Stimulated activated CD8-positive, alpha-beta memory T cell treated with anti-CD3 and anti-CD28 coated beads, Interleukin-12 subunit alpha, Interleukin-12 subunit beta, amount 100 ng/mL, for 4 hours (primary cell): Measurements from ENCODE around the gene SVOP.
"Not testable (repeated sequence)": the region's sequence is repeated elsewhere in the genome, so short reads cannot be mapped to it uniquely, and the experiment has no call there.

Experiments
- DNase-seq: peaks from one replicate; pipeline ENCODE4 v3.0.0-alpha.2; 2020; ENCODE audit warnings: low read depth

SVOP gene, protein sequence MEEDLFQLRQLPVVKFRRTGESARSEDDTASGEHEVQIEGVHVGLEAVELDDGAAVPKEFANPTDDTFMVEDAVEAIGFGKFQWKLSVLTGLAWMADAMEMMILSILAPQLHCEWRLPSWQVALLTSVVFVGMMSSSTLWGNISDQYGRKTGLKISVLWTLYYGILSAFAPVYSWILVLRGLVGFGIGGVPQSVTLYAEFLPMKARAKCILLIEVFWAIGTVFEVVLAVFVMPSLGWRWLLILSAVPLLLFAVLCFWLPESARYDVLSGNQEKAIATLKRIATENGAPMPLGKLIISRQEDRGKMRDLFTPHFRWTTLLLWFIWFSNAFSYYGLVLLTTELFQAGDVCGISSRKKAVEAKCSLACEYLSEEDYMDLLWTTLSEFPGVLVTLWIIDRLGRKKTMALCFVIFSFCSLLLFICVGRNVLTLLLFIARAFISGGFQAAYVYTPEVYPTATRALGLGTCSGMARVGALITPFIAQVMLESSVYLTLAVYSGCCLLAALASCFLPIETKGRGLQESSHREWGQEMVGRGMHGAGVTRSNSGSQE

DNA sequence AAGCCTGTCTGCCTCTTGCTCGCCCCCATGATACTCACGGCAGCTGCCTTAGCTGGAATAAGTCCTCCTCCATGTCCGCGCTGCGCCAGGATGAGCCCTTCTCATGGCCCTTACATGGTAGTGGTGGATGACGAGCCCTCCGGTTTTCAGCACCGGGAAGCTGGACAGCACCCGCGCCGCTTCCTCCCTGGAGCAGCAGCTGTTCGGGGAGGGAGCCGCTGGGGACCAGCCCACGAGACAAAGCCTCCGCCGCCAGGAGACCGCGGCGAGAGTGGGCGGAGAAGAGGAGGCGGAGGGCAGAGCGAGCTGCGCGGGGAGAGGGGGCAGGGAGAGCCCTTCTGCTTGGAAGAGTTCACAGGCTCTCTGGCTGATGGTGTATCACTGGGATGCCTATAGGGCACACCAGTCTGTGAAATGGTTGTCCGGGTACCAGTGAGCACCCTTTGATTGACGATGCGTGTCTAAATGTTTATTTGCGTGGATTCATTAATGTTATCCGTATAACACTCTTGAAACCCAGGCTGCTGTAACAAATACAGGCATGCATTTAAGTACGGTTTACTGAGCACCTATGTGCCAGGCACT, at the start of gene SVOP:
Gene SVOP (minus strand): TSS at position 273 of the 585 bp plus-strand sequence. CDS start 200 bp downstream, at position 73.
- DNase-seq = peak; percentile 0

DNA sequence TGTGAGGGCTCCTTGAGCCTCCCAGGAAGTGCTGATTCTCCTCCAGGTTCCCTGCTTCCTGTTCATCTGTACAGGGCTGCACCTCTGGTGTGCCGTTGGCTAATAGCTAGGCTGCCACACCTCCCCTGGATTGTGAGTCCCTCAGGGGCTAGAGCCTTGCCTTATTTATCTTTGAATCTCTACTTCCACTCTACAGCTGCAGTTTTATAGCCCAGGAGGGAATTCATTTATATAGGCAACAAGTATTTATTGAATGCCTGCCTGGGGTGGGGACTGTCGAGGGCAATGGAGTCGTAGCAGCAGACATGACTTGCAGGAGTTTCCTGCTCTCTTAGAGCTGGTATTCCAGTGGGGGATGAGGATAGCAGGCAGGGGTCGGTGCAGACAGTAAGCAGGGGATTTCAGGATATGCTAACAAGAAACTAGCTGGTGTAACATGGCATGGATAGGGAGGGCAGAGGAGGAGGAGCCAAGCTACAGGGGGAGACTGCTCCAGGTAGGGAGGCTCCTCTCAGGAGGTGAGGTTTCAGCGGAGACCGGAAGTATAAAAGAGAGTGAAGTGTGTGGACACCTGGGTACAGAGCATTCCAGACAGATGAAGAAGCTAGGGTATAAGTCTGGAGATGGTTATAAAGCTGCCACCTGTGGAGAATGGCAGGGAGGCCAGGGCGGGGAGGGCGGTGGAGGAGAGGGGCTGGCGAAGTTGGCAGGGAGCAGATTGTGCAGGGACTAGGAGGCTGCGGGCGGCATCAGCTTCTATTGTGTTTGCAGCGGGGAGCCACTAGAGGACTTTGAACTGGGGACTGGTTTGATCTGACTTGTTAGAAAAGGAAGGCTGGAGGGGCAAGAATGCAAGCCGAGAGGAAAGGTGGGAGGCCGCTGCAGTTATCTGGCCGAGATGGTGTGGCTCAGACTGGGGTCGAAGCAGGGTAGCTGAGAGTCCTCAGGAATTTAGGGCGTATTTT, 48.7 kb upstream of the SVOP start:
- no peak for DNase-seq

DNA sequence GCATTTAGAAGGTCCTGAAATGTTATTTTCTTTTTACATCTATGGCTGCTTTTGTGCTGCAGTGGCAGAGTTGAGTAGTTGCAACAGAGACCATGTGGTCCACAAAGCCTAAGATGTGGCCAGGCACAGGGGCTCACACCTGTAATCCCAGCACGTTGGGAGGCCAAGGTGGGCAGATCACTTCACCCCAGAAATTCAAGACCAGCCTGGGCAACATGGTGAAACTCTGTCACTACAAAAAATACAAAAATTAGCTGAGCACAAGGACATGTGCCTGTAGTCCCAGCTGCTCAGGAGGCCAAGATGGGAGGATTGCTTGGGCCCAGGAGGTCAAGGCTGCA, 45.0 kb upstream of the SVOP start:
- DNase-seq = no peak

DNA sequence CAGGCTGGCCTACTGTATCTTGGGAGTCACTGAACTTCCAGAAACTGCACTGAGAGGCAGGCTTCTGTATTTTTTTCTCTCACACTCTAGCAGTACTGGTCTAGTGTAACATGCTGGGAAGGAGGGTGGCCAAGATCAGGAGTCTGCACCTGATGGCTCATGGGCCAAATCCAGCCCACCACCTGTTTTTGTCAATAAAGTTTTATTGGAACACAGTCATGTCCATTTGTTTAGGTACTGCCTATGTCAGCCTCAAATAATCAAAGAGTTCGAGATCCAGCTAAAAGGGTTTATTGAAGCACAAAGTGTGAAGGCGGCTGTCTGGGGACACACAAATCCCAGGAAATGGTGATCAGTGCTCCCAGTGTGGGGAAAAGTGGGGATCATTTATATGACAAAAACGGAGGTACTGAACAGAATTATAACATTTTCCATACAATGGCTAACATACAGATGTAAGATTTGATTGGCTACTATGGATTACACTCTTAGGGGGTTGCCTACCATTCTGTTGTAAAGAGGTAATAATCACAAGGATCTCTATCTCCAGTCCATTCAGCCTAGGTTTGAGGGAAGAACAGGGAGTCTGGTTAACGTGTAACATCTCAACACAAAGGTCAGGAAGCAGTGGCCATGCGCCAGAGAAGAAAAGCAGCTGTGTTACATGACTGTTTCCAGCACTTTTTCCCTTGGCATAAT, 44.4 kb upstream of the SVOP start:
- DNase-seq = no peak

DNA sequence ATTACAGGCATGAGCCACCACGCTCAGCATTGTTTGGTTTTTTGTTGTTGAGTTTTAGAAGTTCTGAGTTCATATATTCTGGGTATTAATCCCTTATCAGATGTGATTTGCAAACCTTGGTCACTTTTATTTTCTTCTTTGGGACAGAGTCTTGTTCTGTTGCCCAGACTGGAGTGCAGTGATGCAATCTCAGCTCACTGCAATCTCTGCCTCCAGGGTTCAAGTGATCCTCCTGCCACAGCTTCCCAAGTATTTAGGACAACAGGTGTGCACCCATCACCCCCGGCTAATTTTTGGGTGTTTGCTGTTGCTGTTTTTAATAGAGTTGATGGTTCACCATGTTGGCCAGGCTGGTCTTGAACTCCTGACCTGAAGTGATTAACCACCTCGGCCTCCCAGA, 43.3 kb upstream of the SVOP start:
- DNase-seq = no peak

DNA sequence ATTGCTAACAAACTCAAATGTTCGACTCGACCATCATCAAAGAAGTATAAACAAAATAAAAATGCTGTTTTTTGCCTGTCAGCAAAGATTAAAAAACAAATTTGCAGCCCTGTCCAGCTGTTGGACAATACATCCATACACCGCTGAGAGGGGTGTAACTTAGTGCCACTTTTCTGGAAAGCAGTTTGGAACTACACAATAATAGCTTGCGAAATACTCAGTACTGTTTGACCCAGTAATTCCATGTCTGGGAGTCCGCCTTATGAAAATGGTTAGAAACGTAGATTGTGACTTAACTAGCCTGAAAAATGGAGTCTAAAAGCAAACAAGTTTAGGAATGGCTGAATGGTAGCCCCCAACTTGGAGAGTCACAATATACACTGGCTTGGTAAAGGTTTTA, 37.9 kb upstream of the SVOP start:
- DNase-seq = no peak

DNA sequence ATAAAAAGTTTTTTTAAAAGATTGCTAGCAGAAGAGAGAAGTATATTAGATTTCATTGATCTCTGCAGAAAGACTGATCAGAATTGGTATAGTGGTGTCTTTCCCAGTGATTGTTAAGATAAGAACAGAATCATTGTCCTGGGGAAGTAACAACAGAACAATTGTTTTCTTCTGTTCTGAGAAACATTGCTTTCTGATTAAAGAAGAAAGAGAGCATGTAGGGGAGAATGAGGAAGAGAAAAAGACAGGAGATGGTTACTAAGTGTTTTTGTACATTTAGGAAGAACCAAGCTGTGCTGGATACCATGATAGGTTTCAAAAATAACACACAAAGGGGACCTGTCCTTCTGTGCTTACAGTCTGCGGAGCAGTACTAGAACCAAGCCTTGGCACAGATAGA, 36.5 kb upstream of the SVOP start:
- no peak for DNase-seq

DNA sequence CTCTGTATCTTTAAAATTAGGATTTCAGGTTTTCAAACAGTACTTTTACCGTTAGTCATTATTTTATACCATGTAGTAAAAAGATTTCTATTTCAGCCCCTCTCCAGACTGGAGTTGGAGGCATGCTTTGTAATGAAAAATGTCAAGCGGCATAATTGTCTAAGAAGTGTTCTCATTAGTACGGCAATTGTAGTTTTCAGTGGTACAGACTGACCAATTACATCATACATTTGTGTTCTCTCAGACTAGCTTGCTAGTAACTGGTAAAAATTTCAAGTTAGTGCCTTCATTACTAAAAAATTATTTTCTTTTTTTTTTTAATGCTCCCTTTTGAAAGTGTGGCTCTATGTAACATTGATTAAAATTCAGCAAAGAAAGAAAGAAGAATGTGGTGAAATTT, 36.0 kb upstream of the SVOP start:
- no peak for DNase-seq

DNA sequence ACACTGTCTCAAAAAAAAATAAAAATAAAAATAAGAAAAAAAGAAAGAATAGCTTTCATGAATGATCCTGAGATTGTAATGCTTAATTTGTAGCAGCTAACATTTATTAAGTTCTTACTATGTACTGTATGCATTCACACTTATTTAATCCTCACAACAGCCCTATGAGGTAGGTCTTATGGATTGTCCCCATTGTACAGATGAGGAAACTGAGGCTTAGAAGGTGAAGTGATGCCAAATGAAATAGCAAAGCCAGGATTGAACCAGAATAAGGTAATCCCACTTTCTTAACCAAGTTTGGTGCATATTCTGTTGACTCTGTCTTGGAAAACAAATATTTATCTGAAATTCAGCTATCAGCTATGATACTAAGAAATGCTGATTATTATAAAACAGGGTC, 33.7 kb upstream of the SVOP start:
- no peak for DNase-seq

DNA sequence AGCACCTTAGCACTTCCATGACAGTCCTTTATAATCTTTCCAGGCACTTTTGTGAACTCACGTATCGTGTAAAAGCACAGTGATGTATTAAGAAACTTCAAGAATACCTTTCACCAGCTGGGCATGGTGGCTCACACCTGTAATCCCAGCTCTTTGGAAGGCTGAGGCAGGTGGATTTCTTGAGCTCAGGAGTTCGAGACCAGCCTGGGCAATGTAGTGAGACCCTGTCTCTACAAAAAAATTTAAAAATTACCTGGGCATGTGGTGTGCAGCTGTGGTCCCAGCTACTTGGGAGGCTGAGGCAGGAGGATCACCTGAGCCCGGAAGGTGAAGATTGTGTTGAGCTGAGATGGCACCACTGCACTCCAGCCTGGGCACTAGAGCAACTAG, 33.3 kb upstream of the SVOP start:
- not testable (repeated sequence) for DNase-seq

DNA sequence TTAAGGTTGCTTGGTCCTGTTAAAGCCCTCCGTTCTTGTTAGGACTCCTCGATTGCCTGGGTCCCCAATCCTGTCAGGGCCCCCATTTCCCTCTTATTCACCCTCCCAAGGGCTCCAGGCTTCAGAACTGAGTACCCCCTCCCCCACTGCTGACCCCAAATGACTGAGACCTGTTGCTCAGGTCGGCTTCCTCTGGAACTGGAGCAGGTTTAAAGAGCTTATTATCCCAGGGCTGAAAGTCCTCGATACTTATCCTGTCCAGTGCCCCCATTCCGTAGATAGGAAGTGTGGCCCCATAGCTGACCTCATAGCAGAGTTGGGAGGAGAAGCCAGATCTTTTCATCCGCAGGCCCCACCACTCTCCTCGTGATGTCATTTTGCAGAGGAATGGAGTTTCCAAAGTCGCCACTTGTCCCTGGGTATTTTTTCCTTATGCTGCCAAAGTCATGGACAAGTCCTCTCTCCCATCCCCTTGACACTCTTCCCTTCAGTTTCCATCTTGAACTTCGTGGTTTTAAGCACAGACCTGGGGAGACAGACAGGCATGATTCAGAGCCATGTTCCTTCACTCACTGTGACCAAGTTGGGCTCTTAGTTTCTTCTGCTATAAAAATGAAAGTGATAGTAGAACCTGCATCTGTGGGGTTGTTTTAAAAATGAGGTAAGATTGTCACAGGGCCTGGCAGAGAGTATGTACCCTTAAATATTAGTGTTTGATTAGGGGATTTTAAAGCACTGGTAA, 32.7 kb upstream of the SVOP start:
- DNase-seq = peak; percentile 8

DNA sequence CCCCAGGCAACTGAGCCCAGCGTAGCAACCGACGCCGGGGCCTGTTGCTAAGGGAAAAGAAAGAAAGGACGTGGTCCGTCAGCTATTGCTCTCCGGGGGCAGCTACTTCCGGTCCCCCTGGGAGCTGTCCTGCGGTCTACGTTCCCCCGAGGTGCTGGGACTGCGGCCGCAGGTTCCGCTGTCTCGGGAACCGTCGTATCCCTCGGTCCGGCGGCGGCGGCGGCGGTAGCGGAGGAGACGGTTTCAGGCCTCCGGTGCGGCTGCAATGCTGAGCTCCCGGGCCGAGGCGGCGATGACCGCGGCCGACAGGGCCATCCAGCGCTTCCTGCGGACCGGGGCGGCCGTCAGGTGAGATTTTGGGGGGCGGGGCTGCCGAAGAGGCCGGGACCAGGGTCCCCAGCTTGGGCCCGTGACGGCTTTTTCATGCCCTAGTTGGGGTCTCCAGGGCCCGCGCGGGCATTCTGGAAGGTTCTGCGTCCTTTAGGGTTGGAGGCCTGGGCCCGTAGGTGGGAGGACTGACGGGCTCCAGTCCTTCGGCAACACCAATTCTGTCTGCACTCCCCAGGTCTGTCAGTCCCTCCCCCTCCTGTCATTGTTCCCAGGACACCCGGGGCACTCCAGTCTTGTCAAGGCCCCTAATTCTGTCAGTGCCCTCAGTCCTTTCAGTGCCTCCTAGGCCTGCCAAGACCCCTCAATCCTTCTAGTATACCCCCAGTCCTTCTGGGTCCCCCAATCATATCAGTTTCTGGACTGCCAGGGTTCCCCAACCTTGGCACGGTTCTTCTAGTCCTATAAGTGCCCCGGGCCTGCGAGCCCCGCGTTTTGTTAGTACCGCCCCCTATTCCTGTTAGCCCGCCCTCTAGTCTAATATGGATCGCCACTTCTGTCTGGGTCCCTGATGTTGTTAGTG, 31.8 kb upstream of the SVOP start, which contains the start of gene USP30:
Gene USP30 (plus strand): TSS at position 163 of the 910 bp plus-strand sequence. CDS start 103 bp downstream, at position 266.
- DNase-seq = peak; percentile 71

DNA sequence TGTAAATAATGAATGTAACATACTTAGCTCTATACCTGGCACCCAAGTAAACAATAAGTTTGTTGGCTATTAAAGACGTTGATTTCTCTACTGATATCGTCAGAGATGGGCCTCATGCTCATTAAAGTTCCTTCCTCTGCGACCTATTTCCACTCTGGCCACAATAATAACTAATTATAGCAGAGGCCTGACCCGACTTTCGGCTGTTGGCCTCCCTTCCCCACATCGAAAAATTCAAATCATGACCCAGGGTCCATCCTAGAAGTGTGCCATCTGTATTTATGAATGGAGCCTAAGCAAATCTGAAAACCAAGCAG, 31.2 kb upstream of the SVOP start:
- no peak for DNase-seq

DNA sequence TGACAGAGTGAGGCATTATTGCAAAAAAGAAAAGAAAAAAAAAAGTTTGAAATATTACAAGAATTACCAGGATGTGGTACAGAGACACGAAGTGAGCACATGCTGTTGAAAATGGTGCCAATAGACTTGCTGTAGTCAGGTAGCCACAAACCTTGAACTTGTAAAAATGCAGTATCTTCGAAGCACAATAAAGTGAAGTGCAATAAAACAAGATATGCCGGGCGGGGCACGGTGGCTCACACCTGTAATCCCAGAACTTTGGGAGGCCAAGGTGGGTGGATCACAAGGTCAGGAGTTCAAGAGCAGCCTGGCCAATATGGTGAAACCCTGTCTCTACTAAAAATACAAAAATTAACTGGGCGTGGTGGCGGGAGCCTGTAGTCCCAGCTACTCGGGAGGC, 28.9 kb upstream of the SVOP start:
- not testable (repeated sequence) for DNase-seq

DNA sequence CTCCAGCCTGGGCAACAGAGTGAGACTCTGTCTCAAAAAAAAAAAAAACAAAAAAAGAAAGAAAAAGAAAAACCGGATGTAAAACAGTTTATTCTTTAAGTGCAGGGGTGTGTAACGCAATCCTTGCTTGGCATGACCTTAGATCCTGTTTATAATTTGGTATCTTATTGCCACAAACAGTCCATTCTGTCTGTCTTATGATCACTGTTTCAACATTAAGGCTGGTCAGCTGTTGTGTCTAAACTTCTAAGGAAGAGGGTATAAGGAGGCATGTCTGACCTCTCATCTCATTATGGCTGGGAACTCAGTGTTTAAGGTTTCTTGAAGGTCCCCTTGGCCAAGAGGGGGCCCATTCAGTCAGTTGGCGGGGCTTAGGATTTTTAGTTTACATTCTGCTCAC, 27.8 kb upstream of the SVOP start:
- not testable (repeated sequence) for DNase-seq

DNA sequence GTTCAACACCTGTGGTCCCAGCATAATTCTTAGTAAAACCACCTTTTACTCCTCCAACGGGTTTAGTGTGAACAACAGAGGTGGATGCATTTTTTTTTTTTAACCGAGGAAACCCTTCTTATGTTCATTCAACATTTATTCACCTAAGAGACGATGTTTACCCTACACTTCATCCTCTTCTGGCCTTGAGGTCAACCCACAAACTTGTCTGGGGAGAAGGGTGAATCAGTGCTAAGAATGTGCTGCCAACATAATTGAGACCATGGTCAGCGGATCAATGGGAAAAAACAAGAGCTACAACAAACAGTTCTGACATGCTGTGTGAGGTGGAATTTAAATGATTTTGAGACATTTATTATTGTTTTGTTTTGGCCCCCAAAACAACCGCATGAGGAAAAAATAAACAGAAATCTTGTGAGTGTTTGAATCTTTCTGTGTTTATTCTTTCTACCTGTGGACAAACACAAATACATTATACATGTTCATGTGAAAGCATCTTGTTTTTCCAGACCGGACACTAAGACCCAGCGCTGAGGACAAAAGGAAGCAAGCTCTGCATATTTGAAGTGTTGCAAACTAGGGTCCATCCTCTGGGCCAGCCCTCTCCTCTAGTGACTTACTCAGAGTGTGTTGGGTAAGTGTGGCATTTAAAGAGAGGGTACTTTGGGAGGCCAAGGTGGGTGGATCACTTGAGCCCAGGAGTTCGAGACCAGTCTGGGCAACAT, 26.4 kb upstream of the SVOP start:
- no peak for DNase-seq

DNA sequence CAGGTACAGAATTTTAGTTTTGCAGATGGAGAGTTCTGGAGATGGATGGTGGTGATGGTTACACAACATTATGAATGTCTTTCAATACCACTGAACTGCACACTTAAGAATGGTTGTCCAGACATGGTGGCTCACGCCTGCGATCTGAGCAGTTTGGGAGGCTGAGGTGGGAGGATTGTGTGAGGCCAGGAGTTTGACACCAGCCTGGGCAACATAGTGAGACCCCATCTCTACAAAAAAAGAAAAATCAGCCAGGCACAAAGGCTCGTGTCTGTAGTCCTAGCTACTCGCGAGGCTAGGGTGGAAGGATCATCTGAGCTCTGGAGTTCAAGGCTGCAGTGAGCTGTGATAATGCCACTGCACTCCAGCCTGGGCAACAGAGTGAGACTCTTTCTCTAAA, 23.4 kb upstream of the SVOP start:
- DNase-seq = no peak

DNA sequence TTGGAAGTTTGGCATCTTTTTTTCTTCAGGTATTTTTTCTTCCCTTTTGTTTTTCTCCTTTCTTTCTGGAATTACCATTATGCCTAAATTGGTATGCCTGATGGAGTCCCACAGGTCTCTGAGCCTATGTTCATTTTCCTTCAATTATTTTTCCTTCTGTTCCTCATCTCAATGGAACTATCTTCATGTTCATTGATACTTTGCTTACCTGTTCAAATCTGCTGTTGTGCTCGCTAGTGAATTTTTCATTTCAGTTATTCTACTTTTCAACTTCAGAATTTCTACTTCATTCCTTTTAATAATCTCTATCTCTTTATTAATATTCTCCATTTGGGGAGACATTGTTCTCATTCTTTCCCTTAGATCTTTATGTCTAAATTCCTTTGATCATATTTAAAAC, 16.1 kb upstream of the SVOP start:
- no peak for DNase-seq
